GM21526 (cell line): ENCODE measurements around the gene OPRL1.

Experiments used
- ATAC-seq: cut with Tn5 transposase; IDR thresholded peaks from one replicate; pipeline ENCODE4 v1.9.1; 2021; ENCODE audit warnings: moderate library complexity; ENCODE audit not compliant: unreplicated experiment, low FRiP score

The OPRL1 gene

DNA sequence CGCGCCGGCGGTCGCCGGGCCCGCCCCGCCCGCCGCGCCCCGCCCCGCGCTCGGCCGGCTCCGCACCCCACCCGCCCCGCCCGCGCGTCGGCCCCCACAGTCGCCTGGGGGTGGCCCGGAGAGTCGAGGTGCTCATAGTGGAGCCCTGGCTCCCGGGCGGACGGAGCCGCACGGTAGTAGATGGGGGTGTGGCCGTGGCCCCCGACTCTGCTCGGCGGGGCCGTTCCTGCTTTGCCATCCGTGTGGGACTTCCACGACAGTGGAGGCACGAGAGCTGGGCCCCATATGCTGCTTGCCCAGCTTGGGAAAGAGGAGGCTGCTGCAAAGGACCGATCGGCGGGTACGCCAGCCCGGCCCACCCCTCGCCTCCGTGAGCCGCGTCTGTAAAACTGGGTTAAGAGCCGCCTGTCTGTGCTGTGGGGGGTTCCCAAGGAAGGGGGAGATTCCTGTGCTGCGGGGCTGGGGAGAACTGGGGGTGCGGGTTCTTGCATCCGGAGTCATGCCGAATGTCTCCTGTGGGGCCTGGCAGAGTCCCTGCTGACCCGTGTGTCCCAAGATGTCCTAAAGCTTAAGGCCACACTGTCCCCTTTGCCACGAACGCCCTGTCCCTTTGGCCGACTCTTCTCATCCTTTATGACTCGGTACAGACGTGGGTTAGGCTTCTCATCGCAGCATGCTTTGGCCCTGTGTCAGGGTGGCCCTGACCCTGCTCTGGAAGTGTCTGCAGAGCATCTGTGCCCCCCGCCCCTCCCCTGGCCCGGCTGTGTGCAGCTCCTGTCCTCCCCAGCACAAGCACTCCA, at the start of gene OPRL1:
TSS of gene OPRL1 (plus strand) at position 70 of the 800 bp plus-strand sequence. CDS start 12,639 bp downstream, outside the sequence.
- no peak for ATAC-seq

DNA sequence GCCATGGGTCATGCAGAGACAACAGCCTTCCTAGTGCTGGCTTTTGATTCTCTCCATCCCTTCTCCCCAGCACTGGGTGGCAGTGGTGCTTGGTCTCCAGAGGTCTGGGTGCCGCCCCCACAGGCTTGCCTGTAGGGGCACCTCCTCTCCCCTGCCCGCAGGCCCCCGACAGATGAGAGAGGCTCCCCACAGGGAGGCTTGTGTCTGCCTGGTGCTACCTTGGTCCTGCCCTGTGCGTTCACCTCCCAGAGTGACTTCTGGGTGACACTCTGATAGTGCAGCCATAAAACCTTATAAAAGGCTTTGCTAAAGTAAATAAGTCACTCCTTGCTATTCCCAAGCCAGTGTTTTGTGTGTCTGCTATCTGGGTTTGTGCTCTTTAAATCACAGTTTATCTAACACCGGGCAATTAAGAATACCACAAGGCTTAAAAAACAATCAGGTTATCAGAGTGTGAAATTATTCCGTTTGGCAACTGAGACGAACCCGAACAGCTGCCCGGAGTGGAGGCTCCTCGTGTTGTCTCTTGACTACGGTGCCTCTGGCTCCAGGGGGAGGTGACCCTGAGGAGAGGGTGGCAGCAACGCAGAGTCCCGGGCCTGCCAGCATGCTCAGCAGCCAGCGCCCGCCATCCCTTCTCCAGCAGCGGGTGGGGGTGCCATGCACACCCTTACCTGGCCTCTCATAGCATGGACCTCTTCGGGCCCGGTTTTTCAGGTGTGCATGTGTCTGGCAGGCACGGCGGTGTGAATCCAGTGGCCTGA, 49.3 kb upstream of the OPRL1 start:
- no peak for ATAC-seq

DNA sequence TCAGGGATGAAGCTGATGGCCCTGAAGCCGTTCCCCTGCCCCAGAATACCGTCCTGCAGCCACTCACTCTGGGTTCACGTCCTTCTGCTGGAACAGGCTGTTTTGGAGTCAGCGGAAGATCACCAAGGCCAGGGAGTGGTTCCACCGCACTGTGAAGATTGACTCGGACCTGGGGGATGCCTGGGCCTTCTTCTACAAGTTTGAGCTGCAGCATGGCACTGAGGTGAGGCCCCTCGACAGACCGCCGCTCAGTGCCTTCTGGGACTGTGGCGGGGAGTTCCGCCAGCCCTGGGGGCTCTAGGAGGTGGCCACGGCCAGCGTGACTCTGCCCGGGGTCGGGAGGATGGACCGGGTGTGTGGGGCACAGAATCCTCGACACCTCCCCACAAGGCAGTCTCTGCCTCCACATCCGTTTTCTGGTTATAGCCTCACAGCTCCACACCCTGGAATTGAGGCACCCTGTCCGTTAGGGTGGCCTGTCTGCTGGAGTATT, 48.0 kb upstream of the OPRL1 start:
- no peak for ATAC-seq

DNA sequence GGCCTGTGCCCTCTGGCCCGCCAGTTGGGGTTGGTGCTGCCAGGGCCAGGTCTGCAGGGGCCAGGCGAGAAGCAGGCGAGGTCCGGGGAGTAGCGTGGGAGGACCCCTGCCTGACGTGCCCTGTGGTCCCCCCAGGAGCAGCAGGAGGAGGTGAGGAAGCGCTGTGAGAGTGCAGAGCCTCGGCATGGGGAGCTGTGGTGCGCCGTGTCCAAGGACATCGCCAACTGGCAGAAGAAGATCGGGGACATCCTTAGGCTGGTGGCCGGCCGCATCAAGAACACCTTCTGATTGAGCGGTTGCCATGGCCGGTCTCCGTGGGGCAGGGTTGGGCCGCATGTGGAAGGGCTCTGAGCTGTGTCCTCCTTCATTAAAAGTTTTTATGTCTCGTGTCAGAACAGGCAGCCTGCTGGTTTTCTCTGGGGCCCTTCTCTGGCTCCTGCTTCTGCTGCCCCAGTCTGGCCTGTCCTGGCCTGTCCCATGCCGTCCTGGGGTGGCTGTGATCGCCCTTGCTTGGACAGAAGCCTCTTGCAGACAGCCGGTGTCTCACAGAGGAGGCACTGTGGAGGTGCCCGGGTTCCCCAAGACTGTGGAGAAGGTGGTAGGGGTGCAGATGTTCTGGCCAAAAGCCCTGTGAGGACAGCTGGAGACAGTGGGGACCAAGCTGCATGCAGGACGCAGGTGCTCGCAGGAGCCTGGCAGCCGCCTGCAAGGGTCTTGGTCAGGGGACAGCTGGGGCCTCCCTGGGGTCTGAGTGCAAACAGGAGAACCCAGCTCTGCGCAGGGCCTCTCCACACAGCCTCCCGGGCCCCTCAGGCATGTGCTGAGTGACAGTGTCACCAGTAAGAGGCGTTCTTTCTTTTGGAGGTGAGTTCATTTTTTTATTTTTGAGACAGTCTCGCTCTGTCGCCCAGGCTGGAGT, 46.9 kb upstream of the OPRL1 start:
- ATAC-seq = no peak

DNA sequence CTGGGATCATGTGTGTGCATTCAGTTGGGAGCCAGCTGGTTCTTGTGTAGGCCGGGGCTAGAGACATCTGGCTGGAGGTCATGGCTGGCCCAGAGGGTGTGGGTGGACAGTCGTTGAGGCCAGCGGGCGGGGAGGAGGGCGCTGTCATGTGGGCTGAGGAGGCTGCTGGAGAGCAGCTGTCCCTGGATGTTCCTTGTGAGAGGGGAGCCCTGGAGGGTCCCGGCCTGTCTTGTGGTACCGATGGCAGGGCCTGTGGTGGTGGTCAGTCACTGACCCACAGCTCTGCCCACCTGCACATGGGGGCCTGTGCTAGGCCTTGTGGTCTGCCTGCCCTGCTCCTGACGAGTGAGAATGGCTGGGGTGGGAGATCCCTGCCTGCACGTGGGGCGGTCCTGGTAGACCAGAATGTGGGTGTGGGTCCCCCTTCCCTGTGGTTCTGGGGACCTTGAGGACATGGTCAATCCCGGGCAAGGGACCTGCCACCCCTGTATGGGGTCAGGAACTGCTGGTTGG, 45.8 kb upstream of the OPRL1 start:
- ATAC-seq = no peak

DNA sequence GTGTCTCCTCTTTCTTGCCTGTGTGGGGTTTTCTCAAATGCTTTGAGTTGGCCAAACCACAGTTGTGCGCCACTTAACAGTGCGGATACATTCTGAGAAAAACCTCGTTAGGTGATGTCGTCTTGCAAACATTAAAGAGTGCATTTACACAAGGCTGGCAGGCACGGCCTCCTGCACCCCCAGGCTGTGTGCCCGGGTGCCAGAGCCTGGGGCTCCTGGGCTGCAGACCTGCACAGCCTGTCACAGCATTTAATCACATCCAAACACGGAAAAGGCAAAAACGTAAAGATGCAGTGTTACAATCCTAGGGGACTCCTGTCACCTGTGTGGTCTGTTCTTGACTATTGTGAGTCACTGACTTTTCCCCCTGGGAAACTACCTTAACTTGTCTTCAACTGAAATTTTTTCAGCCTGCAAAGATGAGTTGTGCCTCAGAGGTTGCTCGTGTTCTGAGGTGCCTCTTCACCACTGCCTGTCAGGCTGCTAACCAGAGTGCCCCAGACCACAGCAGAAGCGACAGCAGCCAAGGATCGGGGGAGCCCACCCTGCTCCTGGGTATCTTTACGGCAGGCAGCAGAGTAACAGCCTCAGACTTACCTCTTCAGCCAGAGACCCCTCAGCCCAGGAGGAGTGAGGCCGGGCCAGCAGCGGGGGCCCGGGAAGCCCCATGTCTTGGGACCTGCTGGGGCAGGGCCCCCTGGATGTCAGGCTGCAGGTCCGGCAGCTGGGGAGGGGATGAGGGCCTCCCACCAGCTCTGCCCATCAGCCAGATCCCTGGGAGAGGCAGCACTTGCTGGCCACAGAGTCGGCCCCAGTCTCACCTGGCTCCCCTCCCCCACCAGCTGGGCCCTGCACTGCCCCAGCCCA, 44.6 kb upstream of the OPRL1 start:
- ATAC-seq = no peak

DNA sequence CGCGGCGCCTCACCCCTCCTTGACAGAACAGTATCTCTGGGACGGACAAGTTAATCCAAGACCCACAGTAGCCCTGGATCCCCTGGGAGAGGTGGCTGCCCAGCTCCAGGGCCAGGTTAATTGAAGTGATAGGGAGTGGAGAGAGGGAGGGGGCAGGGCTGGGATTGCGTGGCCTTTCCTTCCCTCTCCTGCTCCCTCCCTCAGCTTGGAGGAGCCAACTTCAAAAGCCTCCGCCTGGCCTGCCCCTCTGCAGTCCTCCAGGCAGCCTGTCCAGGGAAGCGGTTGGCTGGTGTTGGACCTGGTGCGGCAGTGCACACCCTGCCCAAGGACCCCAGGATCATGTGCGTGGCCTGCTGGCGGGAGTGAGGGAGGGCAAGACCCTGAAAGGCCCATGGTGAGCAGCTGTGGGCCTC, 43.9 kb upstream of the OPRL1 start, which contains the start of gene C20orf204:
TSS of gene C20orf204 (plus strand) at position 250 of the 413 bp plus-strand sequence. CDS start at position 392, 142 bp downstream.
- no peak for ATAC-seq

DNA sequence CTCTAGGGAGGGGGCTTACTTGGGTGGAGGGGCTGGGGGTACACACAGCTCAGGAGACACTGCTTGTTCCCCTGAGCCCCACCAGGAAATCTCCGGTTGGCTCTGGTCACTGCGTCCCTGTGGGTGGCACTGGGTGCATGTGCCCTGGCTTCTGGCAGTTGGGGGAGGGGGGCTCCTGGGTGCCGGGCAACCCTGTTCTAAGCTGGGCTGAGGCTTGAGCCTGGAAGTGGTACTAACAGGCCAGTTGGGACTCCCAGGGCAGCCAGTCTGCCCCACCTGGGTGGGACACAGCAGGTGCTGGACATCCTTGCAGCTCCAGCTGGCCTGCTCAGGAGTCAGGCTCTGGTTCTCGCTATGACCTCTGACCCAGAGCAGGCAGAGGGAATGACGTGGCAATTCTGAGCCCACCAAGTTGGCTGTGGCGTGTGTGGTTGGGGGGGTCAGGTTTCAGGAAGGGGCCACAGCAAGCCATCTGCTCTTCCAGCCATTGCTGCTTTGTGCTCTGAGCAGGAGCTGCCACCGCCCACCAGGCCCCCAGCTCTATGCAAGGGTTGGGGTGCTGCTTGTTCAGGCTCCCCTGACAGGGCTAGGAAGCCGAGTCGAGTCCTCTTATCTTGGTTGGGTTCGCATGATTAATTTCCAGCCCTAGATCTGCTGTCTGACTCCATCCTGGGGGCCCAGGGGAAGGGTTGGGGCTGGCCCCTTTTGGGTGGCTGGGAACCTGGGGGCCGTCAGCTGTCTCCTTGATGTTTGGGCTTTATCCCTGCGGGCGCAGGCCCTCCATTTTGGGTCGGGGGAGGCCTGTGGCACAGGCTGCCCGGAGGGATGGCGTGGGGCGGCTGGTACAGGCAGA, 43.3 kb upstream of the OPRL1 start:
- ATAC-seq = no peak

DNA sequence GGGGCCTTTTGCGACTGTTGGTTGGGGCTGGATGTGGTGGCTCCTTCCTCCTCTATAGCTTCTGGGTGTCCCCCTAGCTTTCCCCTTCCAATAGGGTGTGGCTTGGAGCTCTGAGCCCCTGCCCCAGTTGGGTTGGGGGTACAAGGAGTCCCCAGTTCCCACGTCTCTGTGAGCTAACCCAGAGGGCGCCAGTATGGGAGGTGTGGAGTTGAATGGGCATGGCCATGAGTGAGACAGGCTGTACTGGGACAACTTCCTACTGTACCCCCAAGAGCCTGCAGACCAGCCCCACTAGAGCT, 42.7 kb upstream of the OPRL1 start:
- ATAC-seq = no peak

DNA sequence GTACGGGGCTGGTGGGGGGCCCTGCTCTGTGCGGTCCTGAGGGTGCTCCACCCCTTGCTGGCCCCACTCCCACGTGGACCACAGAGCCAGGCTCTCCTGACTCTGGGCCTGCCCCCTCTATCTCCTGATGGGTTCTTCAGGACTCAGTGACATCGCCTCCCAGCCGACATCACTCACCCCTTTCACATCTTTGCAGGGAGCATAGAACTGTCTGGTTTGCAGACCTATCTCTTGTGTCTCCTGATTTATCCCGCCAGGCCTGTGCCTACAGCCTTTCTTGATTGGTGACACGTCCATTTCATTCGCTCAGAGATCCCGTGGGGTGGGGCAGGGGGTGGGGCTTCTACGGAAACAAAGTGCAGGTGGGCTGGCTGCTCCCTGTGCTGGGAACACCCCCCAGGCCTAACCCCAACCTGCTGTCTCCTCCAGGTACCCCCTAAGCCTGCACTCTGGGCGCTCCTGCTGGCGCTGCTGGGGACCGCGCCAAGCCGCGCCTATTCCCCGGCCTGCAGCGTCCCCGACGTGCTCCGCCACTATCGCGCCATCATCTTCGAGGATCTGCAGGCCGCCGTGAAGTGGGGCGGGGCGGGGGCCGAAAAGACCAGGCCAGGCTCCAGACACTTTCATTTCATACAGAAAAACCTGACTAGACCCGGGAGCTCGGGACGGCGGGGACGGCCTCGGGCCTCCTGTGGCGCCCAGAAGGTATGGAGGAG, 42.2 kb upstream of the OPRL1 start:
- no peak for ATAC-seq

DNA sequence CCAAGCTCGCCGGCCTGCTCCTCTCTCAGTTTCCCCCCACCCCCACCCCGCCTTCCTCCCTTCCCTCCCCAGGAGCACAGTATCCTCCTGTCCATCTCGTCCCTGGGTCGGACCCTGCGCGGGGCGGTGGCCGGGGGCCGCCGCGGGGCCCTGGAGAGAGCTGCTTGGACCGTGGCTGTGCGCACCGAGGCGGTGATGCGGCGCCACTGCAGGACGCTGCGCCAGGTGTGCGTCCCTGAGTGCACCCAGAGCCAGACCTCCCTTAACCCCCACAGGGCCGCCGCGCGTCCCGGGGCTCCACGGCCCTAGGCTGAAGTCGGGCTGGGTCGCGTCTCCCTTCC, 41.7 kb upstream of the OPRL1 start:
- peak; percentile 28 for ATAC-seq

DNA sequence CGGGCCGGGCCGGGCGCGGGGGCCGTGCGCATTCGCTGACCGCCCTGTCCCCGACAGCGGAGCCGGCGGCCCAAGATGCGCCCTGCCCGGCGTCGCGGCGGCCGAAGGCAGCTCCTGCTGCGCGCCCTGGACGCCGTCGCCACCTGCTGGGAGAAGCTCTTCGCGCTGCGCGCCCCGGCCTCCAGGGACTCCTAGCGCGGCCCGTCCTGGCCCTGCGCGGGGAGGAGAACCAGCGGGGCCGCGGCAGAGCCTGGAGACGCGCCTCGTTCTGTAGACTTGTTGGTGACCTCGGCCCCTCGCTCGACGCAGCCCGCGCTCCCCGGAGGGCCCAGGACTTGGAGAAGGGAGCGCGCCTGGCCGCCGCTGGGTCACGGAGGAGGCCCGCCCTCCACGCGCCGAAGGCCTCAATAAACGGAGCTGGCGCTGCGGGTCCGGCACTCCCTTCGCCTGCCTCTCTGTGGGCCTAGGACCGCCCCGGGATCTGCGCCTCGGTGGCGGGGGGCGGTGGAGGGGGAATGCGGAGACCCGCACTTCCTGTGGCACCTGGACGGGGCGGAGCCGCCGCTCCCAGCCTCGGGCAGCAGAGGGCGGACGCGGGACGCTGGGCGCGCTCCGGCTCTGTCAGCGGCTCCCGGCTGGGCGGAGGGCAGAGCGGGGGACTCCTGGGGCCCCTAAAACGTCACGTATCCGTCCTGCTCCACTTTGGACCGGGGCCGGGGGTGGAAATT, 41.2 kb upstream of the OPRL1 start:
- peak; percentile 37 for ATAC-seq

DNA sequence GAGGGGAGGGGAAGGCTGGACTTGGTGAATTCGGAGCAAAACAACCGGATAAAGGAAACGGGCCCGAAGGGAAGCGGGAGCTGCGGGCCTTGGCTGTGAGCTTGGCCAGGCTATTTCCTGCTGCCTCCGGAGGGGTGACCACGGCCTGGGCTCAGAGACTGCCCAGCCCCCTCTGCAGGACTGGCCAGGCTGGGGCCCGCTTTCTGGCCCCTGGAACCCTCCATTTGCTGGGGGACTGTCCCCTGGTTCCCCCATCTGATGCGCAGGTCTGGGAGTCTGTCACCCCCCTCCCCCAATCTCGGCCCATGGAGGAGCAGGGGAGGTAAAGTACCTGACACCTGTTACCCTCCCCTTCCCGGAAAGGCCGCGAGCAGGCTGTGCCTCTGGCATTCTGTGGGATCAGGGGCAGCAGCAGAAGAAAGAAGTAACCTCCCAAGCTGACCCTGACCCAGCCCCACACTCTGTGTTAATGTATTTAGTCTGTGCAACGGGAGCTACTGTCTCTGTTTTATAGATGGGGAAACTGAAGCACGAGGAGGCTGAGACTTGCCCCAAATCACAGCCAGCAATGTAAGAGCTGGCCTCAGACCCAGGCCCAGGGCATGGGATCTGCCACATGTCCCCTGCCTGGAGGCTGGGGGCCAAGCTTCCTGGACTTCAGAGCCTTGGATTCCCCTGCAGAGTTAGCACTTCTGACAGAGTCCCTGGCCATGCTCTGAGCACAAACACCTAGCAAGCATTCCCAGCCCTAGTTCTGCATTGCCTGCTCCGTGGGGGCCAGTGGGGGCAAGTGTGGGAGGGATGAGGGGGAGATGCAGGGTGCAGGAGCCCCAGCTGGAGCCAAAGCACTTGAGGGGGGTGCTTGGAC, 40.4 kb upstream of the OPRL1 start:
- ATAC-seq = no peak

DNA sequence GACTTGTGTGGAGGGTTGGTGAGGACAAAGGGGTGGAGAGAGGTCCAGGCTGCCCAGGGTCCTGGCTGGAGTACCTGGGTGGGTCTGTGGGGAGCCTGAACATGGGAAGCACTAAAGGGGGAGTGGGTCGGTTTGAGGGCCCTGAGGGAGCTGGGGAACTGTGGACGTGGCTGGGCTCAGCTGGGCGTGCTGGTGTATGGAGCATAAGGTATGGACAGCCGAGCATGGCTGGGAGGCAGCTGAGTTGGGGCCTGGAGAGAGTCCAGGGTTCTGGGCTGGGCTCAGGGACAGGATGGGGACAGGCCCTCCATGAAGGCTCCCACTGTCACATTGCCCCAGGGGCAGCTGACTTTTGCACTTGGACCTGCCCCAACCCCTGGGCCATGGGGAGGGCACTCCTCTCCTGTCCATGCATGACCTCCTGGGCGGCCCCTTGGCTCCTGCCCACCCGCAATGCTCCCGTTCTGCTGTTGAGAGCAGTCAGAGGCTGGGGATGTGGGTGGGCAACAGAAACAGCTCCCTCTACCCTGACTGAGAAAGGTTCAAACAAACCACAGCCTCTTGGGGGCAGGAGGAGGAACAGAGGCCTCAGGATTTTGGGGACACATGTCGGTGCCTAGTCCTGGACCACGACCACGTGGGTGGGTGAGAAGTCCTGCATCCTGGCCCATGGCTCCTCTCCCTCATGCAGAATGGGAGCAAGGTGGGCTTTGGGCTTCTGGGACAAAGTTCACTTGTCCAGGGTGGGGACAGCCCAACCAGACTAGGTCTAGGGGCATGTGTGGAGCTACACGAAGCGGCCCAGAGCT, 39.4 kb upstream of the OPRL1 start:
- no peak for ATAC-seq

DNA sequence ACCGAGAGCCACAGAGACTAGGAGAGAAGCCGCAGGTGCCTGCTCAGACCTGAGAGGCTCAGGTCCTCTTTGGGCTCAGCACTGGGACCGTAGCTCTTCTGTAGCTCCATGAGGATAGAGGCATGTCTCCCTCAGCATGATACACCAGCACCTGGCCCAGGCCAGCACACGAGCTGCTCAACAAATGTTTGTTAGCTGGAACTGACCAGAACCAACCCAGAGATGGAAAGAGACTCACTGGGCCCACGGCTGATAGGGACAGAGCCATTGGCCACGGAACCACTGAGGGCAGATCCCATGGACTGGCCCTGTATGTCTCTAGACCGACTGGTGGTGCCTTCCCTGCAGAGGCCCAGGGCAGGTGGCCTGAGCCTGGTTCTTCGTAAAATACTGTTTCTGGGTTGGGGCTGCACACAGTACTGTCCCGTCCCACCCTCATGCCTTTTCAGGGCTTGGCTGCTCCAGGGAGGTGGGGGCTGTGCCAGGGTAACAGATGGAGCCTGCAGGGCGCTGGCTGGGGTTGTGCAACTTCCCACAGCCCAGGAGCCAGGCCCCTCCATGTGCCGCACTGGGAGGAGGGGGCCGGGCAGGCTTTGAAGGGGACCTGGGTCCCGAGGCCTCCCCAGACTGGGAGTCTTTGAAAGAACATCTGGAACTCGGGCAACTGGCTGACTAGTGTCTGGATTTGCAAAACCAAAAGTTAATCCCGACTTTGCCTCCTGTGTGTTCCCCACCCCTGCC, 38.7 kb upstream of the OPRL1 start:
- ATAC-seq = no peak
